Measurements from ENCODE around the gene ABCA10. TPM values are rescaled to one million over a fixed set of nuclear protein-coding genes. Genes with fewer than 3 reads are reported as not detected.
A peak's percentile ranks its signal among the peaks of the same experiment; 100 is the strongest.
"Not testable (repeated sequence)": the region's sequence is repeated elsewhere in the genome, so short reads cannot be mapped to it uniquely, and the experiment has no call there.

The ABCA10 gene
- 9.8 TPM for total RNA-seq
- long read RNA-seq, partial matches to known transcripts, result 0 of 1 reads
- long read RNA-seq, other reads (novel, unspliced or antisense), result 1 of 1 reads

GRCh38 chr17:69228576-69228975 is at the start of gene ABCA10:
Gene ABCA10, minus strand, starts transcription at chr17:69228824. Its CDS starts 3,466 bp downstream, at chr17:69225358.
- TF ChIP-seq CTCF (IDR thresholded peaks at IDR 0.05), result no peak
- intact Hi-C loops (cut with DNase I), result no loop called here
- no peak for DNase-seq
- H3K4me1 ChIP-seq, result no peaks in the 10 kb centered on the region
- no peak for ATAC-seq
- no peaks in the 10 kb centered on the region for H3K9me3 ChIP-seq
- peak within 1 kb of the TSS; percentile 30 for H3K4me3 ChIP-seq
- no peaks in the 10 kb centered on the region for H3K36me3 ChIP-seq
- no peaks in the 10 kb centered on the region for H3K27me3 ChIP-seq (ENCODE audit: low read depth)
- H3K27ac ChIP-seq, result peak within 1 kb of the TSS; percentile 15

- H3K4me3 ChIP-seq; H3K9me3 ChIP-seq; H3K4me1 ChIP-seq; H3K36me3 ChIP-seq; ATAC-seq; H3K27ac ChIP-seq; H3K27me3 ChIP-seq (ENCODE audit: low read depth); intact Hi-C loops (cut with DNase I); DNase-seq: not testable (repeated sequence)
Observed at GRCh38 chr17:69276279-69276678, 47.7 kb upstream of the ABCA10 start.

- intact Hi-C loops (cut with DNase I), result no loop called here
- no peak for ATAC-seq
- Histone ChIP-seq H3K27me3 (ENCODE audit: low read depth) (no peaks in the 10 kb centered on the region), H3K36me3 (no peaks in the 10 kb centered on the region), H3K27ac (no peak overlapping the region), H3K9me3 (no peaks in the 10 kb centered on the region), H3K4me3 (no peak overlapping the region), H3K4me1 (no peaks in the 10 kb centered on the region)
- TF ChIP-seq CTCF (IDR thresholded peaks at IDR 0.05), result no peak
- DNase-seq, result no peak
Observed at GRCh38 chr17:69275751-69276150, 47.1 kb upstream of the ABCA10 start.

GRCh38 chr17:69271023-69271422 is 42.4 kb upstream of the ABCA10 start:
- no peak overlapping the region for H3K4me3 ChIP-seq
- H3K27ac ChIP-seq, result no peak overlapping the region
- TF ChIP-seq CTCF (IDR thresholded peaks at IDR 0.05), result no peak
- H3K9me3 ChIP-seq, result no peaks in the 10 kb centered on the region
- ATAC-seq (no peak), DNase-seq (no peak)
- H3K4me1 ChIP-seq, result no peaks in the 10 kb centered on the region
- H3K36me3 ChIP-seq, result no peaks in the 10 kb centered on the region
- intact Hi-C loops (cut with DNase I), result no loop called here
- H3K27me3 ChIP-seq (ENCODE audit: low read depth), result no peaks in the 10 kb centered on the region

GRCh38 chr17:69269131-69269998 is 40.7 kb upstream of the ABCA10 start:
- ATAC-seq (no peak), DNase-seq (no peak)
- intact Hi-C loops (cut with DNase I), result no loop called here
- Histone ChIP-seq H3K36me3 (no peaks in the 10 kb centered on the region), H3K4me1 (no peaks in the 10 kb centered on the region), H3K9me3 (no peaks in the 10 kb centered on the region), H3K4me3 (no peak overlapping the region), H3K27ac (no peak overlapping the region), H3K27me3 (ENCODE audit: low read depth) (no peaks in the 10 kb centered on the region)
- TF ChIP-seq CTCF (IDR thresholded peaks at IDR 0.05), result no peak

- ATAC-seq (no peak), DNase-seq (no peak)
- H3K36me3 ChIP-seq, result no peaks in the 10 kb centered on the region
- TF ChIP-seq CTCF (IDR thresholded peaks at IDR 0.05), result no peak
- no peaks in the 10 kb centered on the region for H3K27me3 ChIP-seq (ENCODE audit: low read depth)
- no peaks in the 10 kb centered on the region for H3K4me1 ChIP-seq
- no peak overlapping the region for H3K4me3 ChIP-seq
- no peak overlapping the region for H3K27ac ChIP-seq
- no peaks in the 10 kb centered on the region for H3K9me3 ChIP-seq
- intact Hi-C loops (cut with DNase I), result no loop called here
Observed at GRCh38 chr17:69268543-69269014, 40.0 kb upstream of the ABCA10 start.
